SK-N-SH (cell line): ENCODE results near the gene GFI1B. TPM values are rescaled to one million over a fixed set of nuclear protein-coding genes. Genes with fewer than 3 reads are reported as not detected.

Experiments used
- CTCF ChIA-PET: fragments of 300-600, 350-600 bp; formaldehyde crosslinking; extraction: SDS; loops from one replicate; lab custom pipeline; 2021; lab: Yijun Ruan, JAX
- POLR2A ChIA-PET: fragments of 350-600 bp; sonication (Branson Sonifier 250); formaldehyde crosslinking; extraction: SDS; loops from one replicate; lab custom pipeline; 2020; ENCODE audit warnings: antibody characterized with exemption, inconsistent platforms; lab: Yijun Ruan, JAX
- DNase-seq: peaks from one replicate; pipeline ENCODE4 v3.0.0; 2012
- H2AFZ ChIP-seq: fragments of 200-600 bp; sonication (generic); 2 replicates; pipeline ENCODE4 v1.8.1; 2016; ENCODE audit warnings: antibody characterized with exemption, mild to moderate bottlenecking, low read depth
- H3F3A ChIP-seq: fragments of 200-600 bp; sonication (generic); replicated peaks from 2 replicates; pipeline ENCODE3; 2016; ENCODE audit warnings: antibody characterized with exemption, mild to moderate bottlenecking; ENCODE audit not compliant: insufficient read depth
- H3K27ac ChIP-seq, 2 experiments: fragments of 200-500 bp in 1 of 2; fragments of 200-600 bp in 1 of 2; sonication (Bioruptor generic) in 1 of 2; sonication (generic), shearing (Covaris generic) in 1 of 2; 2 replicates each; pipeline versions ENCODE4 v1.5.1 to v1.6.1; 2014 to 2016; ENCODE audit warnings: low read depth in 2 of 2, inconsistent platforms in 1 of 2, low read length in 1 of 2, mild to moderate bottlenecking in 1 of 2, mixed read lengths in 1 of 2
- H3K27me3 ChIP-seq: fragments of 200-600 bp; sonication (generic), shearing (Covaris generic); 2 replicates; pipeline ENCODE4 v1.6.1; 2016; ENCODE audit warnings: mixed run types; ENCODE audit not compliant: insufficient read depth
- H3K36me3 ChIP-seq, 2 experiments: fragments of 200-500 bp in 1 of 2; fragments of 200-600 bp in 1 of 2; sonication (Bioruptor generic) in 1 of 2; sonication (generic) in 1 of 2; replicated peaks in 1 of 2; 2 replicates each; pipeline versions ENCODE3 to v1.5.1; 2014 to 2016; ENCODE audit warnings: low read length in 1 of 2, mild to moderate bottlenecking in 1 of 2; ENCODE audit not compliant: insufficient read depth in 2 of 2, control insufficient read depth in 1 of 2
- H3K4me1 ChIP-seq, 2 experiments: fragments of 200-500 bp in 1 of 2; fragments of 200-600 bp in 1 of 2; sonication (Bioruptor generic) in 1 of 2; sonication (generic), shearing (Covaris generic) in 1 of 2; 2 replicates each; pipeline versions ENCODE4 v1.5.1 to v1.6.1; 2014 to 2016; ENCODE audit warnings: low read depth in 1 of 2, low read length in 1 of 2, mixed run types in 1 of 2; ENCODE audit not compliant: insufficient read depth in 2 of 2, control insufficient read depth in 1 of 2
- H3K4me2 ChIP-seq: fragments of 200-600 bp; sonication (generic), shearing (Covaris generic); 2 replicates; pipeline ENCODE4 v1.6.1; 2017; ENCODE audit warnings: mixed run types
- H3K4me3 ChIP-seq, 2 experiments: fragments of 200-500 bp in 1 of 2; fragments of 200-600 bp in 1 of 2; sonication (Bioruptor generic) in 1 of 2; sonication (generic), shearing (Covaris generic) in 1 of 2; 2 replicates each; pipeline versions ENCODE4 v1.5.1 to v1.8.1; 2014 to 2016; ENCODE audit warnings: low read depth in 2 of 2, inconsistent platforms in 1 of 2, low read length in 1 of 2, mild to moderate bottlenecking in 1 of 2, mixed read lengths in 1 of 2, moderate library complexity in 1 of 2
- H3K79me2 ChIP-seq: fragments of 200-600 bp; sonication (generic); 2 replicates; pipeline ENCODE4 v1.8.1; 2017; ENCODE audit warnings: mild to moderate bottlenecking; ENCODE audit not compliant: insufficient read depth
- H3K9ac ChIP-seq: fragments of 200-600 bp; sonication (generic); 2 replicates; pipeline ENCODE4 v1.6.1; 2017; ENCODE audit warnings: mixed run types
- H3K9me2 ChIP-seq: fragments of 200-600 bp; sonication (generic); 2 replicates; pipeline ENCODE4 v1.6.1; 2017; ENCODE audit warnings: mixed run types
- H3K9me3 ChIP-seq: fragments of 200-600 bp; sonication (generic); 2 replicates; pipeline ENCODE4 v1.6.1; 2017; ENCODE audit warnings: mixed run types, mild to moderate bottlenecking, moderate library complexity
- H4K20me1 ChIP-seq: fragments of 200-600 bp; sonication (generic); 2 replicates; pipeline ENCODE4 v1.6.1; 2017; ENCODE audit warnings: mild to moderate bottlenecking, mixed run types; ENCODE audit not compliant: insufficient read depth
- CHD2 ChIP-seq: fragments of 150-350 bp; IDR thresholded peaks from 2 replicates; pipeline ENCODE4 v1.6.1; 2018; ENCODE audit warnings: low read length; ENCODE audit not compliant: partially characterized antibody
- ELF1 ChIP-seq: IDR thresholded peaks from 2 replicates; pipeline ENCODE4 v1.4.0; 2012
- EP300 ChIP-seq, 2 experiments: IDR thresholded peaks; 2 replicates each; pipeline versions ENCODE4 v1.4.0 to v1.6.1; 2012; ENCODE audit warnings: borderline replicate concordance in 1 of 2, low read depth in 1 of 2, low read length in 1 of 2
- MEF2A ChIP-seq: IDR thresholded peaks from 2 replicates; pipeline ENCODE4 v1.4.0; 2012; ENCODE audit warnings: low read depth, borderline replicate concordance
- MXI1 ChIP-seq: IDR thresholded peaks from 2 replicates; pipeline ENCODE4 v1.6.1; 2012; ENCODE audit warnings: mild to moderate bottlenecking, low read depth, low read length, improper control_type of control experiment
- NFIC ChIP-seq: IDR thresholded peaks from 2 replicates; pipeline ENCODE4 v1.4.0; 2012; ENCODE audit warnings: borderline replicate concordance
- RFX5 ChIP-seq: IDR thresholded peaks from 2 replicates; pipeline ENCODE4 v1.6.1; 2012; ENCODE audit warnings: mild to moderate bottlenecking, improper control_type of control experiment, low read length
- RXRA ChIP-seq: IDR thresholded peaks from 2 replicates; pipeline ENCODE4 v1.4.0; 2012; ENCODE audit warnings: low read depth, mild to moderate bottlenecking, borderline replicate concordance
- WGBS: methylation state at CpG from one replicate; pipeline ENCODE4 v1.1.6; 2017; ENCODE audit warnings: low lambda C conversion rate; 5-methylcytosine and 5-hydroxymethylcytosine counted together
- polyA plus RNA-seq, 3 experiments: library from polyadenylated mRNA; depleted of rRNA; stranded (reverse); fragments of >200 nt; gene quantifications; 2 replicates each; pipeline ENCODE4 v1.2.3, GENCODE V29; 2012
- TF ChIP-seq, protein P1 (sequence below): IDR thresholded peaks from 2 replicates; pipeline ENCODE4 v1.4.0; 2012; ENCODE audit warnings: low read depth, borderline replicate concordance
- TF ChIP-seq, protein P2 (sequence below): IDR thresholded peaks from 2 replicates; pipeline ENCODE4; 2012

Gene GFI1B
- polyA plus RNA-seq, 1 of the 3 experiments (the other 2 are of a cell fraction): not detected

DNA sequence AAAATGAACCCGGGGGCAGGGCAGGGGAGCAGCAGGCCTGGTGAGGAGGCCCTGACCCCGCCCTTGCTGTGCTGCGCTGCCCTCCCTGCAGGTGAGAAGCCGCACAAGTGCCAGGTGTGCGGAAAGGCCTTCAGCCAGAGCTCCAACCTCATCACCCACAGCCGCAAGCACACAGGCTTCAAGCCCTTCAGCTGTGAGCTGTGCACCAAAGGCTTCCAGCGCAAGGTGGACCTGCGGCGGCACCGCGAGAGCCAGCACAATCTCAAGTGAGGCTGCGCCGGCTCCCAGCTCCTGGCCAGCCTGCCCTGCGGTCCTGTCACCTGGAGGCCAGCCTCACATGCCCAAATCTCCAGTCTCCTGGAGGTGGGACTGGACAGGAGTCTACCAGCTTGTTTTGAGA lies 12.3 kb downstream of the GFI1B start:
- WGBS: 75% methylated on average over 5 of the region's 14 CpGs
- DNase-seq: peak; percentile 4
- H3K4me1 ChIP-seq: no peaks in the 10 kb centered on the region; a peak in 1 of 4 replicates
- no peaks in the 10 kb centered on the region for H3K36me3 ChIP-seq
- no peaks in the 10 kb centered on the region for H3F3A ChIP-seq
- H3K4me3 ChIP-seq: no peak overlapping the region
- H3K27ac ChIP-seq: no peak overlapping the region
- no peaks in the 10 kb centered on the region for H3K79me2 ChIP-seq
- no peak overlapping the region for H2AFZ ChIP-seq
- H3K9me2 ChIP-seq: no peaks in the 10 kb centered on the region
- no peaks in the 10 kb centered on the region for H3K9me3 ChIP-seq
- H3K4me2 ChIP-seq: no peak overlapping the region
- H3K9ac ChIP-seq: no peak overlapping the region
- TF ChIP-seq NFIC (no peak), ELF1 (no peak)
- no peaks in the 10 kb centered on the region for H4K20me1 ChIP-seq
- CTCF ChIA-PET: interaction anchor here (1.1 to 2.5 kb wide), 5 partner anchors 12 to 88 kb away, joined by 3 to 9 read pairs (median 5); no protein-coding TSS in a partner anchor
- POLR2A ChIA-PET: no interaction called here
- H3K27me3 ChIP-seq: peaks cover 35% of the 10 kb centered on the region

DNA sequence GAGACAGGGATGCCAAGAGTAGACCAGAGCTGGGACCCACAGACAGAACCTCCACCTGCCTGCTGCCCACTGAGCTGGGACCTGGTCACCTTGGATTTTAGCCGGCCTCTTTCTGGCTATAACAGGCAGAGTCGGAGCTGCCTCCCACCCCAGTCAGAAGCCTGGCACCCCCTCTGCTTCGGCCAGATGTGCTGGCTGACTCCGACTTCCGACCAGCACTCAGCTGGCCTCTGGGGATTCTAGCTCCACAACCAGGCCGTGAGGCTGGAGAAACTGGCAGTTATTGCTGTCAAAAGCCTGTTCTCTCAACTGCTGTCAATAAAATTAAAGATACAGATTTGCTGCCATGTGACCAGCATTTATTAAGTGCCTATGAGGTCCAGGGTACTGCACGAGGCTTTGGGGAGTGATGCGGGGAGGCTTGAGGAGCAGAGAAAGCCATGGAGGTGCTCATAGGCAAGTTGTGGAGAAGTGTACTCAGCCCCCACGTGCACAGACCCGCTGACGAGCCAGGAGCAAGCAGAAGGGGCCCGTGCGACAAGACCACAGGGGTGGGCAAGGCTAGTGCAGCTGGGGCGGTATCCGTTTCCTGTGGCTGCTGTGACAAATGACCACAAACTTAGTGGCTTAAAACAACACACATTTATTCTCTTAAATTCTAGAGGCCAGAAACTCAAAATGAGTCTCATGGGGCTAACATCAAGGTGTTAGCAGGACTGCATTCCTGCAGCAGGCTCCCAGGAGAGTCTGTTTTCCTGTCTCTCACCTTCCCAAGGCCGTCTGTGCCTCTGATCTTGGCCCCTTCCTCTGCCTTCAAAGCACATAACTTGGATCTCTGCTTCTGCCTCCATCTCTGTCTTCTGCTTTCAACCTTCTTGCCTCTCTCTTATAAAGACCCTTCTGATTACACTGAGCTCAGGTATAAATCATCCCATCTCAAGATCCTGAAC lies 13.1 kb downstream of the GFI1B start:
- no peaks in the 10 kb centered on the region for H3K79me2 ChIP-seq
- TF ChIP-seq, protein P1, sequence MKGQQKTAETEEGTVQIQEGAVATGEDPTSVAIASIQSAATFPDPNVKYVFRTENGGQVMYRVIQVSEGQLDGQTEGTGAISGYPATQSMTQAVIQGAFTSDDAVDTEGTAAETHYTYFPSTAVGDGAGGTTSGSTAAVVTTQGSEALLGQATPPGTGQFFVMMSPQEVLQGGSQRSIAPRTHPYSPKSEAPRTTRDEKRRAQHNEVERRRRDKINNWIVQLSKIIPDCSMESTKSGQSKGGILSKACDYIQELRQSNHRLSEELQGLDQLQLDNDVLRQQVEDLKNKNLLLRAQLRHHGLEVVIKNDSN: no peak
- TF ChIP-seq RFX5 (no peak), CHD2 (no peak), EP300 (IDR thresholded peaks at IDR 0.05; ENCODE audit: borderline replicate concordance in 1 of 2, low read depth in 1 of 2, low read length in 1 of 2) (no peak), MXI1 (no peak), MEF2A (no peak), RXRA (no peak)
- TF ChIP-seq, protein P2, sequence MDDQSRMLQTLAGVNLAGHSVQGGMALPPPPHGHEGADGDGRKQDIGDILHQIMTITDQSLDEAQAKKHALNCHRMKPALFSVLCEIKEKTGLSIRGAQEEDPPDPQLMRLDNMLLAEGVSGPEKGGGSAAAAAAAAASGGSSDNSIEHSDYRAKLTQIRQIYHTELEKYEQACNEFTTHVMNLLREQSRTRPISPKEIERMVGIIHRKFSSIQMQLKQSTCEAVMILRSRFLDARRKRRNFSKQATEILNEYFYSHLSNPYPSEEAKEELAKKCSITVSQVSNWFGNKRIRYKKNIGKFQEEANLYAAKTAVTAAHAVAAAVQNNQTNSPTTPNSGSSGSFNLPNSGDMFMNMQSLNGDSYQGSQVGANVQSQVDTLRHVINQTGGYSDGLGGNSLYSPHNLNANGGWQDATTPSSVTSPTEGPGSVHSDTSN: no peak
- no peaks in the 10 kb centered on the region for H3F3A ChIP-seq
- no peak overlapping the region for H2AFZ ChIP-seq
- H3K36me3 ChIP-seq: no peaks in the 10 kb centered on the region
- no peak overlapping the region for H3K4me3 ChIP-seq
- H3K9me2 ChIP-seq: no peaks in the 10 kb centered on the region
- no peaks in the 10 kb centered on the region for H3K9me3 ChIP-seq
- no peak overlapping the region for H3K9ac ChIP-seq
- ChIA-PET POLR2A (no interaction called here), CTCF (interaction anchor here (1.1 to 2.5 kb wide), 6 partner anchors 12 to 156 kb away, joined by 3 to 9 read pairs (median 4); no protein-coding TSS in a partner anchor)
- no peaks in the 10 kb centered on the region for H4K20me1 ChIP-seq
- H3K4me2 ChIP-seq: no peak overlapping the region
- H3K27ac ChIP-seq: no peak overlapping the region
- H3K4me1 ChIP-seq: no peaks in the 10 kb centered on the region; a peak in 1 of 4 replicates
- WGBS: 37% methylated on average over 15 of the region's 16 CpGs
- DNase-seq: peak; percentile 33
- peaks cover 35% of the 10 kb centered on the region for H3K27me3 ChIP-seq
